Stimulated activated CD4-positive, alpha-beta T cell treated with anti-CD3 and anti-CD28 coated beads, TNF-alpha, amount 100 ng/mL, for 1 hour (primary cell): ENCODE results near the gene SVIL.
"Not testable (repeated sequence)": the region's sequence is repeated elsewhere in the genome, so short reads cannot be mapped to it uniquely, and the experiment has no call there.

ENCODE experiments used
- DNase-seq, 3 donors: peaks; one replicate each; pipeline ENCODE4 v3.0.0-alpha.2; 2020; ENCODE audit warnings: low read depth in 3 of 3, low spot score in 1 of 3

SVIL gene

GRCh38 chr10:29582769-29583168 is 52.0 kb downstream of the SVIL start:
- not testable (repeated sequence) for DNase-seq

DNA sequence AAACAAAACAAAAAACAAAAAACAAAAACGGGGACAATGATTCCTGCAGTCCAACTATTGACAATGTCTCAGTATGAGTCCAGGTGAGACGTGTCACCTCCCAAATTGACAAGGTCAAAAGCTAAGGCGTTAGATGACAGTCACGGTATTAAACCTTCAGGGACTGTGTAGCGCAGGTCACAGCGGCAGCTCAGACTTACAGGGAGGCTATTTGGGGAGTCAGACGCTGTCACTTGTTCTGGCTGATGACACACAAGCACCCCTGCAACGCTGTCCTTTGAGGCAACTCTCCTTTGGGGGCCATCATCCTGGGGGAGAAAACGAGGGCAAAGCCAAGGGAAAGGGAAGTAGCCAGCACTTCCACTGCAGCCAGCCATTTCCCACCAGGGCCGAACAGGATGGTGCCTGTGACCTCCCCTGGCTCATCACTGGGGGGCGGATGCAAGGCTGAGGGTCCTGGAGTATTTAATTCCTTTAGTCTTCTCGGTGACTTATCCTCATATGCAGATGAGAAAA is 55.3 kb downstream of the SVIL start:
- DNase-seq = no peak

DNA sequence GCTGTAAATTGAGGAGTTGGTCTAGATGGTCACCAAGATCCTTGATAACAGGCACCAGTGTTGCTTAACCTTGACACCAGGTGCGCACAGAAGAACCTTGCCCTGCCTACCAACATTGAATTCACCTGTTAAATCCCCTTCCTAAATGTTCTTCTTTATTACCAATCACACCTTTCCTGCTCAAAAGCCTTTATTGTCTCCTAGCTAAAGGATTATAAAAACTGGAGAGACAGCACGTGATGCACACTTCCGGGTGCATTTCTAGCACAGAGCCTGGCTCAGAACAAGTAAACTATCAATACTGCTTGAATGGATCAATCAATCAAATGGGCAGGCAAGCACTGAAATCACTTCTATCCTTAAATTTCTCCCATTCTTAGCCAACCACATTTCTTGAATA is 56.3 kb downstream of the SVIL start:
- DNase-seq = no peak

GRCh38 chr10:29576681-29577080 is 58.1 kb downstream of the SVIL start:
- no peak for DNase-seq

GRCh38 chr10:29575098-29575455 is 59.7 kb downstream of the SVIL start:
- no peak for DNase-seq

DNA sequence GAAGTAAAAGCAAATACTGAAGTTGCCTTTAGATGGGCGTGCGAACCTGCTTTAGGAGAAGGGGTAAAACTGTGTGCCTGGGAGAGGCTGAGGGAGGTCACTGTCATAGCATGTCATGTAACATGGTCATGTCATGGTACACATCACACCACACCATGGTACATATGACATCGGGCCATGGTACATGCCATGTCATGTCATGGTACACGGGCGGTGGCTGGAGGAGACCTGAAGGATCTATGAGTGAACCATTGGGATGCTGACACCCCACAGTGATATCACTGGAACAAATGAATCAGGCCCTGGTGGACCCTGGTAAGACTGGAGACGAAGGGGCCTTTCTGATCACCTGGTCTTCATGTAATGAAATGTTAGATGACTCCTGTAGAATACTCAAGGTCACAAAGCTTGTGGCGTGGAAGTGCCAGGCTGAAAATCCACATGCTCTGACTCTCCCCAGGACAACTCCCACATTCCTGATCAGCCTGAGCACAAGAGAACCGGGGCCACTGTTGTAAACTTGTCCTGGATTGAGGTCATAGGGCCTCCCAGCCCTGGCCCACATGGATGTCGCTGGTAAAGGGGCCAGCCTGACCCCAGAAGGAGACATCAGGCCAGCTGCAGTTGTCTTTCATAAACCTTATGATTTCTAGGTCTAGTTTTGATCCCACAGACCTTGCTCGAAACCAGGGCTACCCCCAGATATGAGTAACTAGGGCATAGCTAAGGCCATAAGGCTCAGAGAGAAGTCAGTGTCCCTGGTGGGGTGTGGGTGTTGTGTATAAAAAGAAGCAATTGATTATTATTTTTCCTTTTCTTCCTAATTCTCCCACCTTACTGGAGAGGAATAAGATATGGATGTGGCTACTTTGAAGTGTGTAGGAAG is 60.3 kb downstream of the SVIL start:
- DNase-seq = not testable (repeated sequence)

- not testable (repeated sequence) for DNase-seq
Observed at GRCh38 chr10:29570248-29570647, 64.5 kb downstream of the SVIL start.

- DNase-seq = no peak
Observed at GRCh38 chr10:29569795-29570194, 65.0 kb downstream of the SVIL start.

DNA sequence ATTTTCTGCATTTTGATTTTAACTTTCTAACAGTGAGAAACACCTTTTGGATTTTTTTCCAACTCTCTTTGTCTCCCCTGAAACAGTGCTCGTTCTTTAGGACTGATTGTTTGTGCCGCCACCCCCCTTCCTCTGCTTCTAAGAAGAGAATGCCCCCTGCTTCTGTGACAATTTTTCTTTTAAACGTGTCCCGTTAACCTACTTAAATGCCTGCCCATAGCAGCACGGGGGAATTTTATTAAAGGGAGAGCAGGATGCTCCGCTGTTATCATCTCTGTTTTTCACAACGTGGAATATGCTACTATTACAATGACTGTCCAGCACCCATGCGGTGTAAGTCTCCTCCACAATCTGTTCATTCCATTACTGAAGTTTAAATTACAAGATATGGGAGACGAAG is 67.8 kb downstream of the SVIL start:
- no peak for DNase-seq

DNA sequence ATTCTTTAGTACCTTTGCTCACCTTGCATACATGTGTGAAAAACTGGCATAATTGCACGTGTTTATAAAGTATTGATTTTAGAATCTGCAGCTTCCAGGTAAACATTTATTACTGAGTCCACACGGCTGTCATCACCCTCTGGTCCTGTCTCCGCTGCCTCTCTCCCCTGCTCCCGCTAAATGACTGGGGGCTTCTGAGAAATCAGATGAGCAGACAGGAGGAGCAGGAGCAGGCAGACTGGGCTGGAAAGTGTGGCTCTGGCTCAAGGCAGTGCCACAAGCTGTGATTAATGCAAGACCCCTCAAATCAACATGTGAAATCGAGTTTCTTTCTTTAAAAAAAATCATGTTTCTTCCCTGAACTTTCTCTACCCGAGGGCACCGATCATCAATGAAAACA is 68.6 kb downstream of the SVIL start:
- DNase-seq = not testable (repeated sequence)

- DNase-seq = no peak
Observed at GRCh38 chr10:29563420-29564035, 71.2 kb downstream of the SVIL start.

DNA sequence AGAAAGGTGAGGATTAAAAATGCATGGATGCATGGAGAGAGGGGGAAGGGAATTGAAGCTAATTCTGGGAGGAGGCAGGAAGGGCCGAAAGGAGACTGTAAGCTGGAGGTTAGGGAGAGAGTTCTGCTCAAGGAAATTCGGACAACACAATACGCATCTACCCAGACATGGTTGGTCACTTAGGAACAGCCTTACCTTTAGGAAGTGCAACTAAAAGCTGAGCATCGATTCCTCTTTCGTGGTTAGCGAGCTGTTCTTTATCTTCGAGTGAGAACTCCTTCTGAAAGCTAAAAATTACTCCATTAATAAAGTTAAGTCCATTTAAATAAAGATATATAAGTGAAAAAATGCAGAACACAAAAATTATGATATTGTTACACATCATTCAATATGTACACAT is 71.8 kb downstream of the SVIL start:
- DNase-seq = not testable (repeated sequence)

GRCh38 chr10:29559996-29560395 is 74.8 kb downstream of the SVIL start:
- DNase-seq = no peak

DNA sequence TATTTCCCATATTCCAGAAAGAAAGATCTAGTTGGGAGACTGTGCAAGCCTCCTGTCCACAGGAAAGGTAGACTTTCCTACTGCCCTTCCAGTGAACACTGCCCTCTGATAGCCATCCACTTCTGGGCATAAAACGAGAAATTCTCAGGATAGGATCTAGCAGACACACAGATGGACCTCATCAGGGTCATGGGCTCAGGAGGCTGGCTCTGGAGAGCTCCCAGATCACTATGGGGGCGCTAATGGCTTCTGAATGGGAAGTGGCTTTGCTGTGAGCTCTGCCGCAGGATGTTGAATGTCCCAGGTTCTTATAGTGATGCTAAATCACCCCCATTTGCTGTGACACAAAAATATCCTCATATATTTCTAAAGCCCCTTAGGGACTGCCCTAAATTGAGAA is 77.1 kb downstream of the SVIL start:
- no peak for DNase-seq

DNA sequence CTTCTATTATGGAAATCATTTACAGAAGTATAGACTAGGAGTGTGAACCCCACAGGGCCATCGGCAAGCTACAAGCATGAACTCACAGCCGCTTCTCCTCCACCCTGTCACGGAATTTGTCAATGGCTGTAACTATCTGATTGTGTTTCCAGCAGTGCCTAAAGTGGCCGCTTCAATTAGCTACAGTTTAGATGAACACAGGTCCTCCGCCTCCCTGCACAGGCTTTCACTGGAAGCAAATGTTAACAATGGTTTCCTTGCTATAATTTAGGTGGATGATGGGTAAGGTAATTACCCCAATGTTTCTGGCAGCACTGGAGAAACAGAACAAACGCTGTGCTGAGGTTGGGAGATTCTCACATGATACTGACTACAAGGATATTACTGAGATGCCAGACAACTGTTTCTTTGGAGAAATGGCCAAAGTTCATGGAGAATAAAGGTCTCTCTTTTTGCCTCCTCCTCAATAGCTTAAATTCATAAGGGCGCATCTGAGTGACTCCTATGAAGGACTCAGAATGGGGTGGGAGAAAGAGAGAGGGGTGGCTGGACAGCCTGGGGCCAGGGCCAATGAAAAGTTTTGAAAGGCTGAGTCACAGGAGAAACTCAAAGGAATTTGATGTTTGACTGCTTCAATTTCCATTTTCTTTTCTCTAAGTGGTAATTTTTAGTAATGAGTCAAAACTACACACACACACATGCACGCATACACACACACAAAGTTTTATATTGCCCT is 78.9 kb downstream of the SVIL start:
- no peak for DNase-seq

GRCh38 chr10:29555091-29555745 is 79.6 kb downstream of the SVIL start:
- DNase-seq = no peak

GRCh38 chr10:29554660-29555059 is 80.1 kb downstream of the SVIL start:
- DNase-seq = no peak

- DNase-seq = no peak
Observed at GRCh38 chr10:29553544-29554250, 81.1 kb downstream of the SVIL start.

DNA sequence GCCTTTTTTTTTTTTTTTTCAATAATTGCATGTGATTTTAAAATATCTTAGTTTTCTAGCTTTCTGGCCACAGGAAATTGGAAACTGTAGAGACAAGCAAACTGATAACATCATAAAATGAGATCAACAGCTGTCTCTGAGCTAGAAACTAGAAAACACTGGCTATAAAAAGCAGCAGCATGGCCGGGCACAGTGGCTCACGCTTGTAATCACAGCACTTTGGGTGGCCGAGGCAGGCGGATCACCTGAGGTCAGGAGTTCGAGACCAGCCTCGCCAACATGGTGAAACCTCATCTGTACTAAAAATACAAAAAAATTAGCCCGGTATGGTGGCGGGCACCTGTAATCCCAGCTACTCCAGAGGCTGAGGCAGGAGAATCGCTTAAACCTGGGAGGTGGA is 81.7 kb downstream of the SVIL start:
- not testable (repeated sequence) for DNase-seq

GRCh38 chr10:29549493-29549892 is 85.3 kb downstream of the SVIL start:
- not testable (repeated sequence) for DNase-seq
